Astrocyte of the hippocampus (primary cell): Measurements from ENCODE around the gene ARHGEF38.
"Not testable (repeated sequence)": the region's sequence is repeated elsewhere in the genome, so short reads cannot be mapped to it uniquely, and the experiment has no call there.

Experiments
- DNase-seq: peaks from one replicate; pipeline ENCODE4 v3.0.0; 2011; ENCODE audit warnings: low read depth, low spot score

The ARHGEF38 gene

GRCh38 chr4:105710012-105710600 lies 157.7 kb downstream of the ARHGEF38 start:
- DNase-seq = no peak

GRCh38 chr4:105710678-105711077 lies 158.3 kb downstream of the ARHGEF38 start:
- no peak for DNase-seq

- DNase-seq = no peak
These were observed 160.3 kb downstream of the ARHGEF38 start for GRCh38 chr4:105712766-105713165.

GRCh38 chr4:105714071-105714521 lies 161.7 kb downstream of the ARHGEF38 start:
- DNase-seq = peak; percentile 18

GRCh38 chr4:105714932-105715331 lies 162.5 kb downstream of the ARHGEF38 start:
- no peak for DNase-seq

GRCh38 chr4:105715692-105716278 lies 163.4 kb downstream of the ARHGEF38 start:
- peak; percentile 34 for DNase-seq

- DNase-seq = no peak
These were observed 166.8 kb downstream of the ARHGEF38 start for GRCh38 chr4:105719204-105719603.

- no peak for DNase-seq
These were observed 173.2 kb downstream of the ARHGEF38 start for GRCh38 chr4:105725623-105726022.

GRCh38 chr4:105729895-105730294 lies 177.5 kb downstream of the ARHGEF38 start:
- DNase-seq = not testable (repeated sequence)
